GM13976 (cell line): ENCODE data around the gene SLC25A26.

ENCODE experiments used
- DNase-seq: peaks from one replicate; pipeline ENCODE4 v3.0.0; 2012; ENCODE audit warnings: low spot score
- CTCF ChIP-seq: IDR thresholded peaks from 2 replicates; pipeline ENCODE4 v1.5.1; 2012; ENCODE audit warnings: borderline replicate concordance, mild to moderate bottlenecking; ENCODE audit not compliant: insufficient read depth; ENCODE audit errors: extremely low read depth, missing control alignments, control extremely low read depth
- in situ Hi-C: fragments of 300-500 bp; cut with MboI; formaldehyde crosslinking; loops from one replicate; pipeline ENCODE4 v1.12.0; 2022; ENCODE audit warnings: low sequenced_read_pairs, mixed read lengths, inconsistent platforms; ENCODE audit not compliant: unreplicated experiment

Gene SLC25A26

GRCh38 chr3:66261355-66261754, 40.6 kb downstream of the SLC25A26 start:
- DNase-seq = no peak
- in situ Hi-C loops = no loop called here
- no peak for TF ChIP-seq CTCF

GRCh38 chr3:66265649-66266048, 44.8 kb downstream of the SLC25A26 start:
- TF ChIP-seq CTCF = no peak
- in situ Hi-C loops = no loop called here
- no peak for DNase-seq

GRCh38 chr3:66266551-66266950, 45.8 kb downstream of the SLC25A26 start:
- in situ Hi-C loops = no loop called here
- no peak for DNase-seq
- TF ChIP-seq CTCF = no peak

GRCh38 chr3:66267031-66267430, 46.2 kb downstream of the SLC25A26 start:
- TF ChIP-seq CTCF = no peak
- in situ Hi-C loops = no loop called here
- no peak for DNase-seq

GRCh38 chr3:66267906-66268305, 47.1 kb downstream of the SLC25A26 start:
- no peak for DNase-seq
- no peak for TF ChIP-seq CTCF
- in situ Hi-C loops = no loop called here

- in situ Hi-C loops = no loop called here
- TF ChIP-seq CTCF = no peak
- DNase-seq = no peak
Measured at GRCh38 chr3:66268864-66269263, 48.1 kb downstream of the SLC25A26 start.

- no peak for DNase-seq
- no peak for TF ChIP-seq CTCF
- in situ Hi-C loops = no loop called here
Measured at GRCh38 chr3:66269411-66269810, 48.6 kb downstream of the SLC25A26 start.
